K562 (cell line): ENCODE data around the gene TOM1. TPM values are rescaled to one million over a fixed set of nuclear protein-coding genes. Genes with fewer than 3 reads are reported as not detected.

ENCODE experiments used
- ATAC-seq: fragments of 200-7000 bp; cut with Tn5 transposase; 3 replicates; pipeline ENCODE4 v1.9.1; 2020; ENCODE audit warnings: moderate library complexity
- BruUV-seq: library from RNA; stranded (reverse); fragments of 400-500 nt; replicated peaks from 2 replicates; lab custom pipeline; 2021; lab: Mats Ljungman, UMichigan
- CTCF ChIA-PET: fragments of 300-600 bp; formaldehyde crosslinking; extraction: SDS; loops from one replicate; lab custom pipeline; 2021; ENCODE audit warnings: low intra/inter-chr PET ratio; lab: Yijun Ruan, JAX
- POLR2A ChIA-PET: fragments of 300-600, 350-650 bp; sonication (Branson Sonifier 250); formaldehyde crosslinking; extraction: SDS; loops from one replicate; lab custom pipeline; 2021; ENCODE audit warnings: antibody characterized with exemption, inconsistent platforms; lab: Yijun Ruan, JAX
- DNase-seq, 4 experiments: peaks; one replicate each; pipeline versions ENCODE4 v3.0.0 to v3.0.0-alpha.2; 2011 to 2018; ENCODE audit warnings: low spot score in 3 of 4, mixed read lengths in 3 of 4; ENCODE audit errors: extremely low read depth in 1 of 4
- FAIRE-seq: peaks from 2 replicates; lab custom pipeline; 2011; peaks lifted over from hg19 to GRCh38; lab: Jason Lieb, UNC
- H2AFZ ChIP-seq: 2 replicates; pipeline ENCODE4 v1.6.0; 2011; ENCODE audit warnings: low read depth, low read length, control low read depth, inconsistent platforms
- H3K27ac ChIP-seq: fragments of 200-600 bp; 3 replicates; pipeline ENCODE4 v1.8.0; 2011; ENCODE audit warnings: low read depth, mild to moderate bottlenecking, control low read depth, inconsistent platforms, low read length, moderate library complexity, mixed read lengths; ENCODE audit errors: extremely low read depth
- H3K27me3 ChIP-seq, 2 experiments: fragments of 300-600 bp in 1 of 2; 2 replicates in 1 of 2; 3 replicates in 1 of 2; pipeline versions ENCODE4 v1.6.0 to v1.8.0; 2011; ENCODE audit warnings: inconsistent platforms in 2 of 2, low read length in 2 of 2, mild to moderate bottlenecking in 1 of 2, mixed read lengths in 1 of 2, moderate library complexity in 1 of 2; ENCODE audit not compliant: control insufficient read depth in 2 of 2, insufficient read depth in 2 of 2
- H3K36me3 ChIP-seq: fragments of 300-600 bp; 3 replicates; pipeline ENCODE4 v1.8.0; 2011; ENCODE audit warnings: mild to moderate bottlenecking, low read length, inconsistent platforms; ENCODE audit not compliant: control insufficient read depth, insufficient read depth
- H3K4me1 ChIP-seq, 2 experiments: fragments of 200-600 bp in 1 of 2; replicated peaks in 1 of 2; 2 replicates in 1 of 2; 3 replicates in 1 of 2; pipeline versions ENCODE4 v1.5.1 to v1.8.0; 2011; ENCODE audit warnings: inconsistent platforms in 2 of 2, low read length in 2 of 2, mild to moderate bottlenecking in 1 of 2, mixed read lengths in 1 of 2, moderate library complexity in 1 of 2; ENCODE audit not compliant: control insufficient read depth in 2 of 2, insufficient read depth in 2 of 2
- H3K4me2 ChIP-seq: 2 replicates; pipeline ENCODE4 v1.6.1; 2011; ENCODE audit warnings: low read length, control low read depth, inconsistent platforms, mixed read lengths; ENCODE audit not compliant: insufficient read depth
- H3K4me3 ChIP-seq: fragments of 200-600 bp; sonication (generic), shearing (Covaris generic); 2 replicates; pipeline ENCODE4 v1.5.1; 2016; ENCODE audit warnings: control low read depth, inconsistent platforms
- H3K79me2 ChIP-seq: fragments of 200-600 bp; 3 replicates; pipeline ENCODE4 v1.8.0; 2011; ENCODE audit warnings: low read length, inconsistent platforms; ENCODE audit not compliant: control insufficient read depth, insufficient read depth
- H3K9ac ChIP-seq, 2 experiments: 2 replicates each; pipeline versions ENCODE4 v1.6.0 to v1.6.1; 2011; ENCODE audit warnings: low read depth in 2 of 2, low read length in 2 of 2, control low read depth in 1 of 2, inconsistent platforms in 1 of 2, mild to moderate bottlenecking in 1 of 2, mixed read lengths in 1 of 2; ENCODE audit not compliant: insufficient read depth in 1 of 2
- H3K9me1 ChIP-seq: one replicate; pipeline ENCODE4 v1.6.0; 2011; ENCODE audit warnings: inconsistent platforms, mild to moderate bottlenecking, low read length, moderate library complexity; ENCODE audit not compliant: control insufficient read depth, insufficient read depth
- H3K9me3 ChIP-seq: replicated peaks from 2 replicates; pipeline ENCODE4 v1.5.1; 2011; ENCODE audit warnings: low read depth, low read length, inconsistent platforms; ENCODE audit not compliant: control insufficient read depth, insufficient read depth
- H4K20me1 ChIP-seq: replicated peaks from 2 replicates; pipeline ENCODE4 v1.6.1; 2011; ENCODE audit warnings: low read length, inconsistent platforms, mixed read lengths; ENCODE audit not compliant: control insufficient read depth, insufficient read depth
- ARID1B ChIP-seq: fragments of 450-650 bp; IDR thresholded peaks from 2 replicates; pipeline ENCODE4 v1.6.1; 2016; ENCODE audit warnings: antibody characterized with exemption, mild to moderate bottlenecking, inconsistent platforms
- HDAC3 ChIP-seq: fragments of 450-650 bp; IDR thresholded peaks from 2 replicates; pipeline ENCODE4 v1.6.1; 2018; ENCODE audit warnings: borderline replicate concordance, mild to moderate bottlenecking, moderate library complexity; ENCODE audit not compliant: partially characterized antibody
- NR2F6 ChIP-seq: fragments of 450-650 bp; formaldehyde crosslinking; IDR thresholded peaks from 2 replicates; pipeline ENCODE4 v1.4.0; 2020; ENCODE audit warnings: mild to moderate bottlenecking
- PML ChIP-seq: IDR thresholded peaks from 2 replicates; pipeline ENCODE4 v1.6.1; 2012; ENCODE audit warnings: low read length, inconsistent platforms
- PPARD ChIP-seq: fragments of 250-450 bp; sonication (Bioruptor Pico); IDR thresholded peaks from 2 replicates; pipeline ENCODE4 v1.8.0; 2022; ENCODE audit warnings: inconsistent platforms, mild to moderate bottlenecking, moderate library complexity
- RBM25 ChIP-seq: fragments of 200-400 bp; formaldehyde crosslinking; IDR thresholded peaks from 2 replicates; pipeline ENCODE4 v1.6.1; 2018; ENCODE audit warnings: low read length, low read depth, moderate library complexity; ENCODE audit not compliant: severe bottlenecking
- WGBS: fragments of 100-300 bp; shearing (Covaris generic); methylation state at CpG from one replicate; pipeline ENCODE4 v1.1.6; 2016; ENCODE audit warnings: low coverage, mixed read lengths; ENCODE audit not compliant: insufficient coverage; ENCODE audit errors: missing lambda C conversion rate; 5-methylcytosine and 5-hydroxymethylcytosine counted together
- in situ Hi-C: fragments of 300-500 bp; cut with MboI; formaldehyde crosslinking; loops from 4 replicates; pipeline ENCODE4 v1.15.0; 2018; ENCODE audit warnings: inconsistent platforms, mixed read lengths
- intact Hi-C: fragments of 100-400 bp; cut with micrococcal nuclease; formaldehyde crosslinking; loops from 2 replicates; pipeline ENCODE4 v1.14.2; 2022
- polyA plus RNA-seq, 8 experiments: library from polyadenylated mRNA; depleted of rRNA in 4 of 8; stranded (reverse) in 5 of 8; unstranded in 3 of 8; fragments of >200 nt; fragmentation: Nextera tagmentation in 2 of 8; fragmentation: Illumina TruSeq in 1 of 8; extraction: Ambion mirVana in 2 of 8; extraction: Trizol in 1 of 8; gene quantifications; 2 replicates each; pipeline versions ENCODE4 v1.2.1 to v1.2.3, GENCODE V29; 2011 to 2014; ENCODE audit warnings: inconsistent platforms in 1 of 8, missing spikeins in 1 of 8
- total RNA-seq, 7 experiments: library from RNA; depleted of rRNA in 6 of 7; stranded (reverse); fragments of >200 nt in 6 of 7; fragmentation: Illumina TruSeq in 2 of 7; extraction: Trizol in 2 of 7; gene quantifications; 2 replicates each; pipeline versions ENCODE4 v1.2.1 to v1.2.3, GENCODE V29; 2011 to 2021; ENCODE audit warnings: low replicate concordance in 1 of 7
- TF ChIP-seq, protein P1 (sequence below): fragments of 250-450 bp; sonication (Bioruptor Pico); IDR thresholded peaks from 2 replicates; pipeline ENCODE4 v1.6.1; 2021; ENCODE audit warnings: mild to moderate bottlenecking
- TF ChIP-seq, protein P2 (sequence below): fragments of 250-450 bp; sonication (Bioruptor Pico); IDR thresholded peaks from 2 replicates; pipeline ENCODE4 v1.5.0; 2021; ENCODE audit warnings: mild to moderate bottlenecking, moderate library complexity

Gene TOM1
- total and polyA plus RNA-seq, 9 of the 15 experiments (the other 6 are each of a cell fraction or from before 2014, with no cell fraction given): 0.64 to 20.6 (median 12.0) TPM

DNA sequence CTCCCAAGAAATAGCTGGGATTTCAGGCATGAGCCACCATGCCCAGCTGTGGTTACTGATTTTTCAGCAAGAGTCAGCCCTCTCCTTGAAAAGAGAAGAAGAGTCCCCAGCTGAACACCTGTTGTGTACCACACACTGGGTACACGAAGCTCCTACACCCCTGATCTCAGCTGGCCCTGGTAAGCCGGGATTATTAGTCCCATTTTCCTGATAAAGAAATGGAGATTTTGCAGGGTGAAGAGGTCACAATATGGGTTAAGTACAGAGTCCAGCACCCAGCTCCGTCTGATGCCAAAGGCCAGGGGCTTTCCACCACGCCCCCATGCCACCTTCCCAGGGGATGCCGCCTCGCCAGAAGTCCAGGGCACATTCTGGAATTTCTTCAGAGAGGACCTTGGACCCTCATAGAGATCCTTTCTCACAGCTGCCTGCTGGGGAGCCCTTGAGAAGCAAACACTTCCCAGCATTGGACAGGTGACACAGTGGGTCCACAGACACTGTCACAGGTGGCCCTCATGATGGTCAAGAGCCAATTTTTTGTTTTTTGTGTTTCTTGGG is 61.4 kb downstream of the TOM1 start:
- POLR2A ChIA-PET: interaction anchor here (1.4 kb wide), 1 partner anchor 10 kb away, joined by 4 read pairs; no protein-coding TSS in a partner anchor
- no peak for DNase-seq
- H3K27ac ChIP-seq: no peak overlapping the region
- no peaks in the 10 kb centered on the region for H3K27me3 ChIP-seq
- H3K4me3 ChIP-seq: no peak overlapping the region
- intact Hi-C loops: no loop called here
- no peak for TF ChIP-seq NR2F6 (CRISPR knock-in tag)
- no peak for TF ChIP-seq ARID1B
- TF ChIP-seq PML: no peak
- TF ChIP-seq, all 486 proteins: peak for 0
- H3K4me1 ChIP-seq: no peaks in the 10 kb centered on the region; a peak in 3 of 5 replicates
- ATAC-seq (no peak), FAIRE-seq (no peak)
- WGBS: 17% methylated on average over 6 of the region's 6 CpGs
- H3K9me1 ChIP-seq: no peaks in the 10 kb centered on the region
- no peak overlapping the region for H3K4me2 ChIP-seq
- in situ Hi-C loops: no loop called here
- CTCF ChIA-PET: interaction anchor here (0.6 kb wide), 1 partner anchor 25 kb away, joined by 3 read pairs; no protein-coding TSS in a partner anchor
- H3K36me3 ChIP-seq: no peaks in the 10 kb centered on the region
- no peak overlapping the region for H2AFZ ChIP-seq
- H3K79me2 ChIP-seq: no peaks in the 10 kb centered on the region
- no peaks in the 10 kb centered on the region for H3K9me3 ChIP-seq
- no peak overlapping the region for H3K9ac ChIP-seq
- H4K20me1 ChIP-seq: no peaks in the 10 kb centered on the region
- BruUV-seq: no TSS peak

DNA sequence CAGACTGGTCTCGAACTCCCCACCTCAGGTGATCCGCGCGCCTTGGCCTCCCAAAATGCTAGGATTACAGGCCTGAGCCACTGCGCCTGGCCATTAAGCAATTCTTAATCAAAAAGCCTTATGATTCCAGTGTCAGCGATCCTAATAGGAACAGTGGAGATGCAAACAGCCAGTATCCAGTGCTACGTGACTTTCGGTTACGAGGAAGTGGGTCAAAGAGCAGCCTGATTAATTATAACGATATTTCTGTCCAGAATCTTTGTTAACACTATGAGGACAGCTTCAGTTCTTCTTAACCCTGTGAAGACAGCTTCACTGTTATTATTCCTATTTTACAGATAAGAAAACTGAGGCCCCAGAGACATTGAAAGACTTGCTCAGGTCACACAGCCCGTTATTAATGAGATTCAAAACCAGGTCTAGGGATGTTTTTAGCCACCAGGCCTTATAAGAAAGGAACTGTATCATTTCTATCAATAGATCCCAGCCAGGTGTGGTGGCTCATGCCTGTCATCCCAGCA is 63.9 kb downstream of the TOM1 start:
- no peak overlapping the region for H3K4me3 ChIP-seq
- 79% methylated on average over 11 of the region's 11 CpGs for WGBS
- H3K36me3 ChIP-seq: no peaks in the 10 kb centered on the region
- no peaks in the 10 kb centered on the region for H3K9me1 ChIP-seq
- FAIRE-seq (no peak), ATAC-seq (no peak), DNase-seq (no peak)
- H3K9me3 ChIP-seq: no peaks in the 10 kb centered on the region
- H4K20me1 ChIP-seq: no peaks in the 10 kb centered on the region
- H3K79me2 ChIP-seq: no peaks in the 10 kb centered on the region
- peaks cover 0 to 4% of the 10 kb centered on the region in 2 experiments; a peak in 3 of 5 replicates for H3K4me1 ChIP-seq
- no peak overlapping the region for H2AFZ ChIP-seq
- in situ Hi-C loops: no loop called here
- no peaks in the 10 kb centered on the region for H3K27me3 ChIP-seq
- POLR2A ChIA-PET: no interaction called here
- H3K4me2 ChIP-seq: no peak overlapping the region
- TF ChIP-seq, protein P1, sequence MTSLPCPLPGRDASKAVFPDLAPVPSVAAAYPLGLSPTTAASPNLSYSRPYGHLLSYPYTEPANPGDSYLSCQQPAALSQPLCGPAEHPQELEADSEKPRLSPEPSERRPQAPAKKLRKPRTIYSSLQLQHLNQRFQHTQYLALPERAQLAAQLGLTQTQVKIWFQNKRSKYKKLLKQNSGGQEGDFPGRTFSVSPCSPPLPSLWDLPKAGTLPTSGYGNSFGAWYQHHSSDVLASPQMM (CRISPR knock-in tag): no peak
- TF ChIP-seq, protein P2, sequence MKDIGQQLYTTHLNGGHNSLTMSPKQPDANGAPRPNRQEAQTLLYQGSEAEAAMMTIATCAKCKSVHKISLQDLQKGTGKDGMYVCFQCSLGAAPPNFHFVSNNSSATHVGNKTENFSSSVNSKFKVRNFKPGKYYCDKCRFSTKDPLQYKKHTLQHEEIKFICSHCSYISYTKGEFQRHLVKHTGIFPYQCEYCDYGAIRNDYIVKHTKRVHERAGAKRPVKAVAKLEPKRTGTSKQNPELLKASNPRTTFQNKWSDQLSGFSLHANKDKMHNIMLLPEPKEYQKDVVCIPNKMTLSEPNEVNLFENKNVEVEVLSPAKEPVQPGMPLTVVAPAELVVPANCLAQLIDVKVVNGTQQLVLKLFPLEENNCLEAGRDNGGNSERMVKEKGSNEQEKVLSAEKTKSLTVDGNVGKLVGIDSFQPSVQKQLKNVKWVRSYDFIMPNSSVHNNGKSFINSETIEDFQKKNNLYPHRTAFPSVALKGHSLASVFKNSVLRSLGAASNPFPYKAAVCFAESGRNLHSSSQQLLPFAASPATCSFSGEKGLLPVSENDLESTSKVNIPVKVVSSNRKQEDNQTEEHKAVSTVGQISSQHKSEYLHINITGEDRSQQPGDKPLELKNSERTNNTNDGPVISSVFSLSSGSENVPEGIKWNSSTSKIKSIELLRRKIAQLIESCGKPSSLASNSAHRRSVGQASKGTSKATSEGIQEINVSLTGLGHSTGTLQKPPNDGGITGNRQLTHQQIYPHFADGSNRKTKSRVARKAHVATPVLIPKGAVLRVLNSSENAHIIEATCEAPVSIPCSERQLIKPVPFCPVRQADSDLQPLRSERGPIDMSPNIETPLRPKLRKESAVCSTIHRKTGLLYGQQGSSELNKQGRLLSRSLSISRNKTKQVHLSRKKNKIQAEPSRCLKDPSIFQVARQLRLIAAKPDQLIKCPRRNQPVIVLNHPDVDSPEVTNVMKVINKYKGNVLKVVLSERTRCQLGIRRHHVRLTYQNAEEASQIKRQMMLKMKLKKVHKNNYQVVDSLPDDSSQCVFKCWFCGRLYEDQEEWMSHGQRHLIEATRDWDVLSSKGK: no peak
- TF ChIP-seq RBM25 (peak; percentile 54), HDAC3 (no peak), PPARD (CRISPR knock-in tag) (no peak)
- no peak overlapping the region for H3K27ac ChIP-seq
- BruUV-seq: no TSS peak
- CTCF ChIA-PET: interaction anchor here (0.6 kb wide), 1 partner anchor 59 kb away, joined by 3 read pairs; no protein-coding TSS in a partner anchor
- intact Hi-C loops: no loop called here
- H3K9ac ChIP-seq: no peak overlapping the region
